Activated CD8-positive, alpha-beta memory T cell treated with anti-CD3 and anti-CD28 coated beads for 36 hours (primary cell): Measurements from ENCODE around the gene TEKT4. TPM values are rescaled to one million over a fixed set of nuclear protein-coding genes. Genes with fewer than 3 reads are reported as not detected.
"Not testable (repeated sequence)": the region's sequence is repeated elsewhere in the genome, so short reads cannot be mapped to it uniquely, and the experiment has no call there.

ENCODE experiments used
- CTCF ChIA-PET: fragments of 350-600 bp; sonication (Branson Sonifier 250); formaldehyde crosslinking; loops from one replicate; lab custom pipeline; 2021; ENCODE audit warnings: antibody characterized with exemption; lab: Charles Lee
- POLR2A ChIA-PET: fragments of 350-600 bp; sonication (Branson Sonifier 250); formaldehyde crosslinking; loops from one replicate; lab custom pipeline; 2021; ENCODE audit warnings: antibody characterized with exemption; lab: Charles Lee
- total RNA-seq, 2 experiments: library from RNA; stranded (reverse); gene quantifications; one replicate each; pipeline ENCODE4 v1.2.3, GENCODE V29; 2021

The TEKT4 gene
- not detected for total RNA-seq

- ChIA-PET POLR2A (no interaction called here), CTCF (interaction anchor here (0.6 kb wide), 1 partner anchor 209 kb away, joined by 3 read pairs; no protein-coding TSS in a partner anchor)
Observed at GRCh38 chr2:94871226-94872087, at the start of gene TEKT4. TEKT4 (plus strand) TSS chr2:94871430; CDS start chr2:94871580, 150 bp downstream.

- POLR2A ChIA-PET, CTCF ChIA-PET: not testable (repeated sequence)
Observed at GRCh38 chr2:94839224-94839623, 32.0 kb upstream of the TEKT4 start.

- POLR2A ChIA-PET, CTCF ChIA-PET: not testable (repeated sequence)
Observed at GRCh38 chr2:94856856-94857255, 14.4 kb upstream of the TEKT4 start.

- POLR2A ChIA-PET, CTCF ChIA-PET: not testable (repeated sequence)
Observed at GRCh38 chr2:94857367-94858162, 13.7 kb upstream of the TEKT4 start.

- POLR2A ChIA-PET, CTCF ChIA-PET: not testable (repeated sequence)
Observed at GRCh38 chr2:94858163-94858888, 12.9 kb upstream of the TEKT4 start.

- CTCF ChIA-PET, result no interaction called here
- POLR2A ChIA-PET, result no interaction called here
Observed at GRCh38 chr2:94861308-94862152, 9.7 kb upstream of the TEKT4 start.

GRCh38 chr2:94862903-94863302, 8.3 kb upstream of the TEKT4 start:
- CTCF ChIA-PET, POLR2A ChIA-PET: not testable (repeated sequence)

GRCh38 chr2:94869131-94869530, 2.1 kb upstream of the TEKT4 start:
- ChIA-PET POLR2A (no interaction called here), CTCF (no interaction called here)

GRCh38 chr2:94869552-94870439, 1.4 kb upstream of the TEKT4 start:
- ChIA-PET POLR2A (no interaction called here), CTCF (no interaction called here)

- ChIA-PET POLR2A (no interaction called here), CTCF (interaction anchor here (0.6 kb wide), 1 partner anchor 210 kb away, joined by 3 read pairs; no protein-coding TSS in a partner anchor)
Observed at GRCh38 chr2:94870440-94871225, 597 bp upstream of the TEKT4 start.

GRCh38 chr2:94872088-94872618, 923 bp downstream of the TEKT4 start:
- CTCF ChIA-PET, result no interaction called here
- POLR2A ChIA-PET, result no interaction called here

- ChIA-PET CTCF (no interaction called here), POLR2A (no interaction called here)
Observed at GRCh38 chr2:94872676-94873361, 1.6 kb downstream of the TEKT4 start.

GRCh38 chr2:94873362-94874276, 2.4 kb downstream of the TEKT4 start:
- POLR2A ChIA-PET, result no interaction called here
- CTCF ChIA-PET, result no interaction called here

GRCh38 chr2:94874277-94874997, 3.2 kb downstream of the TEKT4 start:
- ChIA-PET POLR2A (no interaction called here), CTCF (no interaction called here)
